HepG2 (cell line): Measurements from ENCODE around the gene RPS15A. TPM values are rescaled to one million over a fixed set of nuclear protein-coding genes. Genes with fewer than 3 reads are reported as not detected.

ENCODE experiments used
- FOXO4 ChIP-seq: sonication (generic); formaldehyde crosslinking; conservative IDR thresholded peaks from 2 replicates; pipeline ENCODE4 v1.8.1; 2023; ENCODE audit warnings: missing genetic modification reagents
- HDAC1 ChIP-seq: sonication (generic); formaldehyde crosslinking; IDR thresholded peaks from 2 replicates; pipeline ENCODE4 v1.5.1; 2020; ENCODE audit warnings: mild to moderate bottlenecking, missing genetic modification reagents
- RBFOX2 ChIP-seq: fragments of 200-400 bp; formaldehyde crosslinking; IDR thresholded peaks from 2 replicates; pipeline ENCODE4 v1.6.1; 2017; ENCODE audit warnings: low read depth, mild to moderate bottlenecking, low read length
- RBM22 ChIP-seq: fragments of 200-400 bp; formaldehyde crosslinking; optimal IDR thresholded peaks from 2 replicates; pipeline ENCODE3; 2017; ENCODE audit warnings: mild to moderate bottlenecking, low read length, moderate library complexity
- SSRP1 ChIP-seq: IDR thresholded peaks from 2 replicates; pipeline ENCODE4 v1.6.1; 2016; ENCODE audit warnings: control low read depth
- TBX3 ChIP-seq: fragments of 450-650 bp; IDR thresholded peaks from 2 replicates; pipeline ENCODE4 v1.6.1; 2017; ENCODE audit warnings: antibody characterized with exemption, mild to moderate bottlenecking, inconsistent platforms, borderline replicate concordance
- THYN1 ChIP-seq: sonication (generic); formaldehyde crosslinking; IDR thresholded peaks from 2 replicates; pipeline ENCODE4 v1.8.1; 2023; ENCODE audit warnings: low read depth, mild to moderate bottlenecking, moderate library complexity, missing genetic modification reagents, borderline replicate concordance
- ZBTB2 ChIP-seq: sonication (generic); formaldehyde crosslinking; IDR thresholded peaks from 2 replicates; pipeline ENCODE4 v1.8.0; 2022; ENCODE audit warnings: low read depth, missing genetic modification reagents
- ZBTB38 ChIP-seq: sonication (generic); formaldehyde crosslinking; IDR thresholded peaks from 2 replicates; pipeline ENCODE4 v1.5.1; 2020; ENCODE audit warnings: mild to moderate bottlenecking, missing genetic modification reagents
- ZBTB42 ChIP-seq: sonication (generic); formaldehyde crosslinking; IDR thresholded peaks from 2 replicates; pipeline ENCODE4 v1.5.0; 2020; ENCODE audit warnings: mild to moderate bottlenecking, missing genetic modification reagents
- ZFYVE20 ChIP-seq: sonication (generic); formaldehyde crosslinking; IDR thresholded peaks from 2 replicates; pipeline ENCODE4 v1.8.0; 2023; ENCODE audit warnings: low read depth, mild to moderate bottlenecking, moderate library complexity, missing genetic modification reagents, borderline replicate concordance
- ZNF260 ChIP-seq: sonication (generic); formaldehyde crosslinking; IDR thresholded peaks from 2 replicates; pipeline ENCODE4 v1.4.0; 2020; ENCODE audit warnings: missing genetic modification reagents, low read depth, mild to moderate bottlenecking, borderline replicate concordance
- ZNF7 ChIP-seq: IDR thresholded peaks from 2 replicates; pipeline ENCODE4 v1.6.1; 2016; ENCODE audit warnings: missing biosample characterization, missing genetic modification reagents
- polyA plus RNA-seq, 8 experiments: library from polyadenylated mRNA; depleted of rRNA in 3 of 8; stranded (reverse) in 7 of 8; unstranded in 1 of 8; fragments of >200 nt; fragmentation: Illumina TruSeq in 4 of 8; extraction: Trizol in 4 of 8; gene quantifications; 2 replicates each; pipeline versions ENCODE4 v1.2.1 to v1.2.3, GENCODE V29; 2011 to 2016; ENCODE audit warnings: low read depth in 4 of 8, missing spikeins in 1 of 8, mixed read lengths in 1 of 8; ENCODE audit not compliant: insufficient read depth in 1 of 8
- total RNA-seq, 5 experiments: library from RNA; depleted of rRNA; stranded (reverse); fragments of >200 nt; fragmentation: Illumina TruSeq; extraction: Trizol; gene quantifications; 2 replicates each; pipeline ENCODE4 v1.2.3, GENCODE V29; 2016; ENCODE audit warnings: low read depth in 1 of 5
- TF ChIP-seq, protein P1 (sequence below): IDR thresholded peaks from 2 replicates; pipeline ENCODE4 v1.6.1; 2018; ENCODE audit warnings: missing genetic modification reagents, mild to moderate bottlenecking, missing compliant biosample characterization

Gene RPS15A
- total and polyA plus RNA-seq, 2 of the 13 experiments (the other 11 are each of a cell fraction or from before 2014, with no cell fraction given): 5,489 to 9,457 TPM

- TF ChIP-seq RBFOX2 (0 out of 2 replicates have a peak, but pooled peaks have one; percentile 5), FOXO4 (CRISPR knock-in tag) (0 out of 2 replicates have a peak, but pooled peaks have one; percentile 26), TBX3 (no peak), THYN1 (CRISPR knock-in tag) (no peak), SSRP1 (peak; percentile 65; the same call in 1 of the 2 replicates), ZNF7 (no peak), ZBTB2 (no peak), ZFYVE20 (CRISPR knock-in tag) (no peak), ZBTB42 (CRISPR knock-in tag) (no peak), ZNF260 (CRISPR knock-in tag) (no peak), RBM22 (peak; percentile 93), HDAC1 (CRISPR knock-in tag) (no peak), ZBTB38 (CRISPR knock-in tag) (0 out of 2 replicates have a peak, but pooled peaks have one; percentile 67)
- TF ChIP-seq, protein P1, sequence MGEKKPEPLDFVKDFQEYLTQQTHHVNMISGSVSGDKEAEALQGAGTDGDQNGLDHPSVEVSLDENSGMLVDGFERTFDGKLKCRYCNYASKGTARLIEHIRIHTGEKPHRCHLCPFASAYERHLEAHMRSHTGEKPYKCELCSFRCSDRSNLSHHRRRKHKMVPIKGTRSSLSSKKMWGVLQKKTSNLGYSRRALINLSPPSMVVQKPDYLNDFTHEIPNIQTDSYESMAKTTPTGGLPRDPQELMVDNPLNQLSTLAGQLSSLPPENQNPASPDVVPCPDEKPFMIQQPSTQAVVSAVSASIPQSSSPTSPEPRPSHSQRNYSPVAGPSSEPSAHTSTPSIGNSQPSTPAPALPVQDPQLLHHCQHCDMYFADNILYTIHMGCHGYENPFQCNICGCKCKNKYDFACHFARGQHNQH: no peak
Measured at GRCh38 chr16:18783430-18784341, 6.4 kb downstream of the RPS15A start (continued).
